DMS153 (cell line): ENCODE results near the gene SEMA6B.
"Not testable (repeated sequence)": the region's sequence is repeated elsewhere in the genome, so short reads cannot be mapped to it uniquely, and the experiment has no call there.

Experiments
- DNase-seq: peaks from one replicate; lab custom pipeline; 2025; lab: John Stamatoyannopoulos, UW

The SEMA6B gene

GRCh38 chr19:4559569-4559968 is at the start of gene SEMA6B:
TSS of gene SEMA6B (minus strand) at chr19:4559684. CDS start at chr19:4558457, 1,227 bp downstream.
- DNase-seq = no peak

GRCh38 chr19:4606921-4607678 is 47.6 kb upstream of the SEMA6B start:
- DNase-seq = peak; percentile 87

- DNase-seq = no peak
These were observed 46.7 kb upstream of the SEMA6B start for GRCh38 chr19:4606181-4606580.

GRCh38 chr19:4604912-4605311 is 45.4 kb upstream of the SEMA6B start:
- DNase-seq = no peak

GRCh38 chr19:4602915-4603314 is 43.4 kb upstream of the SEMA6B start:
- DNase-seq = no peak

GRCh38 chr19:4602173-4602788 is 42.8 kb upstream of the SEMA6B start:
- no peak for DNase-seq

GRCh38 chr19:4600893-4601292 is 41.4 kb upstream of the SEMA6B start:
- no peak for DNase-seq

- DNase-seq = no peak
These were observed 40.6 kb upstream of the SEMA6B start for GRCh38 chr19:4600082-4600481.

GRCh38 chr19:4598712-4599111 is 39.2 kb upstream of the SEMA6B start:
- no peak for DNase-seq

- no peak for DNase-seq
These were observed 38.6 kb upstream of the SEMA6B start for GRCh38 chr19:4597975-4598671.

GRCh38 chr19:4597278-4597974 is 37.9 kb upstream of the SEMA6B start:
- no peak for DNase-seq

- DNase-seq = no peak
These were observed 36.8 kb upstream of the SEMA6B start for GRCh38 chr19:4596033-4596904.

- DNase-seq = not testable (repeated sequence)
These were observed 35.7 kb upstream of the SEMA6B start for GRCh38 chr19:4595158-4595557.

- DNase-seq = no peak
These were observed 34.7 kb upstream of the SEMA6B start for GRCh38 chr19:4594201-4594600.

- no peak for DNase-seq
These were observed 33.9 kb upstream of the SEMA6B start for GRCh38 chr19:4593409-4593851.

- no peak for DNase-seq
These were observed 33.0 kb upstream of the SEMA6B start for GRCh38 chr19:4592445-4592844.

GRCh38 chr19:4591320-4591719 is 31.8 kb upstream of the SEMA6B start:
- DNase-seq = no peak

- DNase-seq = no peak
These were observed 31.1 kb upstream of the SEMA6B start for GRCh38 chr19:4590559-4590958.

GRCh38 chr19:4589579-4590410 is 30.3 kb upstream of the SEMA6B start:
- peak; percentile 21 for DNase-seq

GRCh38 chr19:4588291-4588761 is 28.8 kb upstream of the SEMA6B start:
- no peak for DNase-seq
